Esophagus muscularis mucosa (tissue), 4 donors: ENCODE data around the gene GRID1.

Experiments
- CTCF ChIP-seq, 3 experiments: fragments of 200-600 bp in 2 of 3; fragments of 450-650 bp in 1 of 3; sonication (generic) in 2 of 3; IDR thresholded peaks; one replicate each; pipeline ENCODE4 v1.5.1; 2017 to 2019; ENCODE audit warnings: antibody characterized with exemption in 3 of 3, mild to moderate bottlenecking in 2 of 3, moderate library complexity in 1 of 3
- EP300 ChIP-seq: sonication (generic); formaldehyde crosslinking; IDR thresholded peaks from one replicate; pipeline ENCODE4 v1.6.1; 2017; ENCODE audit warnings: antibody characterized with exemption
- POLR2A ChIP-seq: fragments of 450-650 bp; IDR thresholded peaks from one replicate; pipeline ENCODE4 v1.6.1; 2017; ENCODE audit warnings: antibody characterized with exemption, moderate library complexity, mild to moderate bottlenecking, low read depth
- POLR2AphosphoS5 ChIP-seq, 2 donors: sonication (generic); formaldehyde crosslinking; IDR thresholded peaks; one replicate each; pipeline ENCODE4 v1.6.1; 2017; ENCODE audit warnings: antibody characterized with exemption in 2 of 2

- TF ChIP-seq POLR2A (no peak), CTCF (IDR thresholded peaks at IDR 0.05) (no peak), EP300 (no peak), POLR2AphosphoS5 (IDR thresholded peaks at IDR 0.05) (no peak)
Measured at GRCh38 chr10:85604884-85605283, 761.7 kb downstream of the GRID1 start.
